ENCODE measurements around the gene CSPG5.

Gene CSPG5

DNA sequence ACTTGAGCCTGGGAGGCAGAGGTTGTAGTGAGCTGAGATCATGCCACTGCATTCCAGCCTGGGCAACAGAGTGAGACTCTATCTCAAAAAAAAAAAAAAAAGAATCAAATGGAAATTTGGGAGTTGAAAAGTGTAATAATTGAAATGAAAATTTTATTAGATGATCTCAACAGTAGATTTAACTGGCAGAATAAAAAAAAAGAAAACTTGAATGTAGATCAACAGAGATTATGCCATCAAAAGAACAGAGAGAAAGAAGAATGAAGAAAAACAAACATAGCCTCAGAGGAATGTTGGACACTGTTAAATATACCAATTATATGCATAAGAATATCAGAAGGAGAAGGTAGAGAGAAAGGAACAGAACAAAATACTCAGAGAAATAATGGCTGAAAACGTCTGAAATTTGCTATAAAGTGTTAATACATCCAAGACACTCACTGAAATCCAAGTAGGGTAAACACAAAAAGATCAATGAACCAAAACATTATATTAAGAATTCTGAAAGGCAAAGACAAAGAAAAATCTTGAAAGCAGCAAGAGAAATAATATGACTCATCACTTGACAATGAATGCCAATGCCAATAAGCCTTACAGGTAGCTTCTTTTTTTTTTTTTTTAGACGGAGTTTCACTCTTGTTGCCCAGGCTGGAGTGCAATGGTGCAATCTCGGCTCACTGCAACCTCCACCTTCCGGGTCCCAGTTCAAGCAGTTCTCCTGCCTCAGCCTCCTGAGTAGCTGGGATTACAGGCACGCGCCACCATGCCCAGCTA lies 50.5 kb downstream of the CSPG5 start:
- DNase-seq (ENCODE audit: low spot score): no peak
- no peak overlapping the region for H3K4me3 ChIP-seq
- no peak overlapping the region for H3K27ac ChIP-seq
- TF ChIP-seq, protein P1, sequence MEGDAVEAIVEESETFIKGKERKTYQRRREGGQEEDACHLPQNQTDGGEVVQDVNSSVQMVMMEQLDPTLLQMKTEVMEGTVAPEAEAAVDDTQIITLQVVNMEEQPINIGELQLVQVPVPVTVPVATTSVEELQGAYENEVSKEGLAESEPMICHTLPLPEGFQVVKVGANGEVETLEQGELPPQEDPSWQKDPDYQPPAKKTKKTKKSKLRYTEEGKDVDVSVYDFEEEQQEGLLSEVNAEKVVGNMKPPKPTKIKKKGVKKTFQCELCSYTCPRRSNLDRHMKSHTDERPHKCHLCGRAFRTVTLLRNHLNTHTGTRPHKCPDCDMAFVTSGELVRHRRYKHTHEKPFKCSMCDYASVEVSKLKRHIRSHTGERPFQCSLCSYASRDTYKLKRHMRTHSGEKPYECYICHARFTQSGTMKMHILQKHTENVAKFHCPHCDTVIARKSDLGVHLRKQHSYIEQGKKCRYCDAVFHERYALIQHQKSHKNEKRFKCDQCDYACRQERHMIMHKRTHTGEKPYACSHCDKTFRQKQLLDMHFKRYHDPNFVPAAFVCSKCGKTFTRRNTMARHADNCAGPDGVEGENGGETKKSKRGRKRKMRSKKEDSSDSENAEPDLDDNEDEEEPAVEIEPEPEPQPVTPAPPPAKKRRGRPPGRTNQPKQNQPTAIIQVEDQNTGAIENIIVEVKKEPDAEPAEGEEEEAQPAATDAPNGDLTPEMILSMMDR (IDR thresholded peaks at IDR 0.05): no peak

DNA sequence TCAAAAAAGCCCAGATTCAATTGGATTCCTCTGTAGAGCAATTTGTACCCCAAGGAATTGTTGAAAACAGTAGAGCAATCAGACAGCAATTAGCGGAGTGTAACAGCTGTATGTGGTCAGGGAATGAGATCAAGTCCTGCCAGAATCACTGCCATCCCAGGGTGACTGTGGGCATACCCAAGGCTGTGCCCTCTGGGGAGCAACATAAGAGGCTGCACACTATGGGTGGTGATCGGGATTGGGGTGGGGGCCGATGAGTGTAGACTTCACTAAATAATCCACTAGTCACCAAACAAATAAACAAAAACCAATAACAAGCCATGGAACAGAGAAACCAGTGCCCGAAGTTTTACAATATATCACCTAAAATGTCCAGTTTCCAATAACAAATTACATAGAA lies 53.0 kb downstream of the CSPG5 start:
- TF ChIP-seq, protein P1 (IDR thresholded peaks at IDR 0.05): no peak
- Histone ChIP-seq H3K27ac (no peak overlapping the region), H3K4me3 (no peak overlapping the region)
- no peak for DNase-seq (ENCODE audit: low spot score)

DNA sequence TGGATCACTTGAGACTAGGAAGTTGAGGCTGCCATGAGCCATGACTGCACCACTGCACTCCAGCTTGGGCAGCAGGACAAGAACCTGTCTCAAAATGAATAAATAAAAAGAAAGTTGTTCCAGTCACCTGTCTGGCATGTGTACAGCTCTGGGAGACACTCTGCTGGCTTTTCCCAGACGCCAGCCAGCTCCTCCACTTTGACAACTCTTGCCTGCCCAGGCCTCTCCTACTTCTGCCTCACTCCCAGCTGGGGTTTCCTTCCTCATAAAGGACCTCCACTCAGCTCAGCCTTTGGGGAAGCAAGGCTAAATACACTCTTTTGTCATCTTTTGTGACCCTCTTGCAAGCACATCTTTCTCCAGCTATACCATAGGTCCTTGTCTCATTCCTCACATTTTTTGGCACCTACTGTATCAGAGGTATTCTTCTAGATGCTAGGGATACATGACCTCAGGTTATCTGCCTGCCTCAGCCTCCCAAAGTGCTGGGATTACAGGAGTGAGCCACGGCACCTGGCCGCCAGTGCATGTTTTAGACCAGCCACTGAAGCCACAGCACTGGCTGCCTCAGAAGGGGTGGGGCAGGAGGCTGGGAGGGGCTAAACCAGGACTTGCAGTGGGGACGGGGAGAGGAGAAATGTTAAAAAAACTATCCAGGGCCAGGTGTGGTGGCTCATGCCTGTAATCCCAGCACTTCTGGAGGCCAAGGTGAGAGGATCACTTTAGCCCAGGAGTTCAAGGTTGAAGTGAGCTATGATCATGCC lies 55.2 kb downstream of the CSPG5 start:
- TF ChIP-seq, protein P1 (IDR thresholded peaks at IDR 0.05): no peak
- Histone ChIP-seq H3K4me3 (no peak overlapping the region), H3K27ac (no peak overlapping the region)
- DNase-seq (ENCODE audit: low spot score): no peak

DNA sequence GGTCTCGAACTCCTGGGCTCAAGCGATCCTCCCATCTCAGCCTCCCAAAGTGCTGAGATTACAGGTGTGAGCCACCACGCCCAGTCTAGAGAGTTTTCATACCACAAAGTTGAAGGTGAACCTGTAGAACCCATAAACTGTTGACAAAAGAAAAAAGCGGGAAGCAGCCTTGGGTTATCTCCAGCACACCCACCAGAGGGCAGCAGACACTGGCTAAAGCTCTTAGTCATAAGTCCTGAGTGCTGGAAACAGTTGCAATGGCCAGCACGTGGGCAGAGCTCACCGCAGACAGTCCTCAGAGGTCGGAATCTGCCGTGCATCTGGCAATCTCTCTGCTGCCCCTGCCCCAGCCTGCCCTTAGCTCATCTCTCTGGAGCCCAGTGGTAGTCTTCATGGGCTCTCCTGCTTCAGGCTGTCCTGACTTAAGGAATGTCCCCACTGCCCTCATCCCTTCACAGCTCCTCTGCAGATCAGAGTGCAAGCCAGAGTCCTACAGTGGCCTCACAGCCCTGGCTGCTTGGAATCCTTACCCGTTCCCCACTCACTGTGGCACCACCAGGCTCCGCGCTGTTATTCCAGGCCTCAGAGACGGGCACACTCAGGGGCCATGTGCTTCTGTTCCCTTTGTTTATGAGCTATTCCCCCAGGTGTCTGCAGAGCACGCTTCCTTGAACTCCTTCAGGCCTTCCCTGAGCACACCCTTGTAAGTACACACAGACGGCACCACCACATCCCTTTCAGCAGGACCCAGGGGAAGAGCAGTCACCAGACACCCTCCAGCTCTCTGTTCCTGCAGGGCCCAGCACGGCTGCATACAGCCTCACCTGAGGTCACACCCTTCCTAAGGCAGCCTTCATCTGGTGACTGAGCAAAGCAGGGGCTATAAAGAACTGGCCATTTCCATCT lies 56.3 kb downstream of the CSPG5 start:
- TF ChIP-seq, protein P1 (IDR thresholded peaks at IDR 0.05): peak; percentile 79
- H3K27ac ChIP-seq: no peak overlapping the region

DNA sequence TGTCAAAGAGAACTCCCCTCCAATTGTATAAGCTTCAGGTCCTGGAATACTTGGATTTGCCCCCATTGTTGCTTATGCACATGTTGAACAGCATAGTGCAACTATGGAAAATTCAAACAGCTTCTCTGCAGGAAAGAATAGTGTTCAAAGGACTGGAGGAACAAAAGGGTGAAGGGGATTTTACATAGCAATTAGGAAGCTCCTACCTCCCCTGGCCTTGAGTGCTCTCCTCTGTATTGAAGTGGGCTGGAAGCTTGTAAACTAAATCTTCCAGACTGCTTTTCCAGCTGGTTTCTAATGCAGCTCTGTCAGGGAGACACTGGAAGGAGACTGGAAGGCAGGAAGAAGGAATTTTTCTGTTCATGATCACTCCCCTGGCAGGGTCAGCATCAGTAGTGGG lies 57.9 kb downstream of the CSPG5 start:
- no peak overlapping the region for H3K27ac ChIP-seq
- TF ChIP-seq, protein P1 (IDR thresholded peaks at IDR 0.05): no peak
- no peak overlapping the region for H3K4me3 ChIP-seq
- no peak for DNase-seq (ENCODE audit: low spot score)

More for the DNA sequence above, 56.3 kb downstream of the CSPG5 start:
- DNase-seq (ENCODE audit: low spot score): peak; percentile 83
- H3K4me3 ChIP-seq: no peak overlapping the region

DNA sequence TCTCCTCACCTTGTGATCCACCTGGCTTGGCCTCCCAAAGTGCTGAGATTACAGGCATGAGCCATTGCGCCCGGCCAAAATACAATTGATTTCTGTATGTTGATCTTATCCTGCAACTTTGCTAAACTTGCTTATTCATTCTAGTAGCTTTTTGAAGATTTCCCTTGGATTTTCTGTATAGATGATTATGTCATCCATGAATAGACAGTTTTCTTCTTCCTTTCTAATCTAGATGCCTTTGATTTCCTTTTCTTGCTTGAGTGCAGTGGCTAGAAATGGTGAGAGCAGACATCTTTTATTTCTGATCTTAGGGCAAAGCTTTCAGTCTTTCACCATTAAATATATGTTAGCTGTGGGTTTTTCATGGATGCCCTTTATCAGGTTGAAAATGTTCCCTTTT lies 60.7 kb downstream of the CSPG5 start:
- TF ChIP-seq, protein P1 (IDR thresholded peaks at IDR 0.05): no peak
- H3K27ac ChIP-seq: no peak overlapping the region
- H3K4me3 ChIP-seq: no peak overlapping the region
- no peak for DNase-seq (ENCODE audit: low spot score)
